Measurements from ENCODE around the gene SLC12A8.

SLC12A8 gene

GRCh38 chr3:125186261-125186787, 26.2 kb downstream of the SLC12A8 start:
- DNase-seq = no peak

- no peak for DNase-seq
Observed at GRCh38 chr3:125185805-125186204, 26.7 kb downstream of the SLC12A8 start.

- no peak for DNase-seq
Observed at GRCh38 chr3:125179884-125180240, 32.7 kb downstream of the SLC12A8 start.

- DNase-seq = no peak
Observed at GRCh38 chr3:125179143-125179883, 33.2 kb downstream of the SLC12A8 start.

- no peak for DNase-seq
Observed at GRCh38 chr3:125177746-125178145, 34.8 kb downstream of the SLC12A8 start.

GRCh38 chr3:125175295-125176078, 37.1 kb downstream of the SLC12A8 start:
- no peak for DNase-seq

GRCh38 chr3:125172346-125172745, 40.2 kb downstream of the SLC12A8 start:
- no peak for DNase-seq

GRCh38 chr3:125168711-125169393, 43.7 kb downstream of the SLC12A8 start:
- no peak for DNase-seq

GRCh38 chr3:125166599-125167136, 45.9 kb downstream of the SLC12A8 start:
- DNase-seq = no peak

GRCh38 chr3:125165948-125166553, 46.5 kb downstream of the SLC12A8 start:
- no peak for DNase-seq

GRCh38 chr3:125165189-125165947, 47.2 kb downstream of the SLC12A8 start:
- DNase-seq = no peak

- DNase-seq = no peak
Observed at GRCh38 chr3:125163739-125164601, 48.6 kb downstream of the SLC12A8 start.

- DNase-seq = no peak
Observed at GRCh38 chr3:125161607-125162219, 50.8 kb downstream of the SLC12A8 start.

- DNase-seq = no peak
Observed at GRCh38 chr3:125160606-125161371, 51.8 kb downstream of the SLC12A8 start.

- no peak for DNase-seq
Observed at GRCh38 chr3:125157183-125157582, 55.4 kb downstream of the SLC12A8 start.

- no peak for DNase-seq
Observed at GRCh38 chr3:125156456-125156855, 56.1 kb downstream of the SLC12A8 start.

GRCh38 chr3:125154800-125155269, 57.7 kb downstream of the SLC12A8 start:
- peak; percentile 36 to 44 for DNase-seq

GRCh38 chr3:125154110-125154509, 58.4 kb downstream of the SLC12A8 start:
- no peak for DNase-seq

GRCh38 chr3:125152951-125153350, 59.6 kb downstream of the SLC12A8 start:
- no peak for DNase-seq

- DNase-seq = no peak
Observed at GRCh38 chr3:125151916-125152315, 60.6 kb downstream of the SLC12A8 start.
